GM12873 (cell line): ENCODE results near the gene CLDND2.

Source experiments
- TF ChIP-seq, protein P1 (sequence below): IDR thresholded peaks from 2 replicates; pipeline ENCODE4 v1.5.1; 2012; ENCODE audit warnings: low read depth, mild to moderate bottlenecking, moderate library complexity, low read length, control low read depth; ENCODE audit not compliant: insufficient read depth; ENCODE audit errors: missing control alignments

The CLDND2 gene

GRCh38 chr19:51389143-51389542 is 20.3 kb upstream of the CLDND2 start:
- TF ChIP-seq, protein P1, sequence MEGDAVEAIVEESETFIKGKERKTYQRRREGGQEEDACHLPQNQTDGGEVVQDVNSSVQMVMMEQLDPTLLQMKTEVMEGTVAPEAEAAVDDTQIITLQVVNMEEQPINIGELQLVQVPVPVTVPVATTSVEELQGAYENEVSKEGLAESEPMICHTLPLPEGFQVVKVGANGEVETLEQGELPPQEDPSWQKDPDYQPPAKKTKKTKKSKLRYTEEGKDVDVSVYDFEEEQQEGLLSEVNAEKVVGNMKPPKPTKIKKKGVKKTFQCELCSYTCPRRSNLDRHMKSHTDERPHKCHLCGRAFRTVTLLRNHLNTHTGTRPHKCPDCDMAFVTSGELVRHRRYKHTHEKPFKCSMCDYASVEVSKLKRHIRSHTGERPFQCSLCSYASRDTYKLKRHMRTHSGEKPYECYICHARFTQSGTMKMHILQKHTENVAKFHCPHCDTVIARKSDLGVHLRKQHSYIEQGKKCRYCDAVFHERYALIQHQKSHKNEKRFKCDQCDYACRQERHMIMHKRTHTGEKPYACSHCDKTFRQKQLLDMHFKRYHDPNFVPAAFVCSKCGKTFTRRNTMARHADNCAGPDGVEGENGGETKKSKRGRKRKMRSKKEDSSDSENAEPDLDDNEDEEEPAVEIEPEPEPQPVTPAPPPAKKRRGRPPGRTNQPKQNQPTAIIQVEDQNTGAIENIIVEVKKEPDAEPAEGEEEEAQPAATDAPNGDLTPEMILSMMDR = no peak

DNA sequence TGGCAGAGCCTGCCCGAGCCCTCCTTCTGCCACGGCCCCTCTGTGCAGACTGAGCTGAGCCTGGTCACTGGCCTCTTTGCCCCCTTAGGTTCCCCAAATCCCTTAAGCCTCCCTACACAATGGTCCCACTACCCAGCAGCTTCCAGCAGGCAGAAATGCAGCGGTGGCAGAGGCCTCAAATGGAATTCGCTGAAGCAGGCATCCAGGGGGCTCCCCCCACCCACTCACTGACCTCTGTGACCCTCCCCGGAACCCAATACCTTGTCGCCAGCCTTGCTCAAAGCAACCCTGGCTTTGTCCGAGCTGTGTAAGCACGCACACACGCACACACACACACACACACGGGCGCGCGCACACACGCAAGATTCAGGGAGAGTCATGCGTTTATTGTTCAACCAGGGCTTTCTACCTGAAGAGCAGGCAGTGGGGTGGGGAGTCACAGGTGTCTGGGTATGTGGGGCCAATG is 19.2 kb upstream of the CLDND2 start, which contains the start of gene LIM2:
Gene LIM2 (minus strand): TSS at position 51 of the 466 bp plus-strand sequence. CDS start 531 bp downstream, outside the sequence.
- TF ChIP-seq, protein P1 = no peak

DNA sequence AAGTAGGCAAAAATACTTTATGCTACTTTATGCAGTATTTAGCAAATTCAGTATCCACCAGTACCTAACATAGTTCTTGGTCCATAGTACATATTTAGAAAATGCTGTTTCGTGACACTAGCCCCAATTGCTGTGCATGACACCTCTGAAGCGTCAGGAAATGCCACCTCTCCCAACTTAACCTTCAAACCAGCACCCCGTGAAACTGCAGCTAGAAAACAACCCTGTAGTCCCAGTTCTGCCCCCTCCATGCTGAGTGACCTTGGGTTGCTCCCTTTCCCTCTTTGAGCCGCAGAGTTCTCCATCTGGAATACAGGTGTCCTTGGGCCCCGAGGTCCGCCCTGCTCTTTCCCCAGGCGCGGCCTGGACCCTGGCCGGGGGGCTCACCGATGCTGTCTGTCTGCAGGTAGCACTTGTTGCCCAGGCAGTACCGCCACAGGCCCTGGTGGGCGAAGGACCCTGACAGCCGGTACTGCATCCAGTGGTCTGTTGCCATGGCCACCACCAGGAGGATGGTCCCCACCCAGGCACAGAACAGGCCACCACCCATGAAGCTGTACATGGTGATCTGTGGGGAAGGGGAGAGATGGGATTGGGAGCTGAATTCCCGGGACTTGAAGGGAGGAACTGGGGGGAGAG is 18.2 kb upstream of the CLDND2 start:
- TF ChIP-seq, protein P1 = no peak

DNA sequence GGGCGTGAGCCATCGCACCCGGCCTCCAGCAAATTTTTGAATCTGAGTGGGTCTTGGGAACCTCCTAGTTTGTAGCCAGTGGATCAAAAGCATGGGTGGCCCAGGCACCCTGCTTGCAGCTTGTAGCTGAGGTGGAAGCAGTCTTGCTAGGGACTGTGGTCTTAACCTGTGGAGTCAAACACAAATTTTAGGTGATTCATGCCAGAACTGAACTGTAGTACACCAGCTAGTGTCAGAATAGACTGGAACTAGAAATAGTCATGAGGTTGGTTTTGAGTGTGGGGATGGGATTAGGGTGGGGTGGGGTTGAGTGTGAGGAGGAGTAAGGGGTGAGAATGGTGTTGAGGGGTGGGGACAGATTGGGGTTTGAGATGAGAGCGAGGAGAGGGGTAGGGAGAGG is 13.2 kb upstream of the CLDND2 start:
- TF ChIP-seq, protein P1 = no peak

DNA sequence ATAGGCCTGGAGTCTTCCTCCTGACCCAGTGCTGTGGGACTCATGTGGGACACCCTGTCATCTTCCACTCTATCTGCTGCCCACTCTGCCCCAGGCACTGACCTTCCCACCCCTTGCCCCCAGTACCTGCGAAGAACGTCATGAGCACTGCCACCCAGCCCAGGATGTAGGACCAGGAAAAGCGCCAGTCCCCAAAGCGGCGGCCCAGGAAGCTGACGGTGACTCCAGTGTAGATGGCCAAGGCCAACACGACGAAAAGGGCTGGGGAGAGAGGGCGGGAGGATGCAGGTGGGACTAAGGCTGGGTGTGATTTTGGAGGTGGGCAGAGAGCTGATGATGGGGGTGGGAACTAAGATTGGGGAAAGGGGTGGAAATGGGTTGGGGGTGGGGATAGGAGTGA is 11.6 kb upstream of the CLDND2 start:
- TF ChIP-seq, protein P1 = no peak

DNA sequence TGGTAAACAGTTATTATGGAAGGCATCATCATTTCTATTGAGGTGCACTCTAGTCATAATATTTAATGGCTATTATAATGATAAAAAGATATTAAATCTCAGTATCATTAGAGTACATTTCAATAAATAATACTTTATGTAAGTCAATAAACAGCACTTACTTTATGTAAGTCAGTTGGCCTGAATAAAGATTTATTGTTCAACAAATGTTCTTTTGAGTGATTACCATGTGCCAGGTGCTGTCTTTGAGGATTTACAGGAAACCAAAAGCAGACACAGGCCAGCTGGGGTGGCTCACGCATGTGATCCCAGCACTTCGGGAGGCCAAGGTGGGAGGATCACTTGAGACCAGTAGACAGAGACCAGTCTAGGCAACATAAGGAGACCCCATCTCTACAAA is 8.6 kb upstream of the CLDND2 start:
- TF ChIP-seq, protein P1 = no peak

DNA sequence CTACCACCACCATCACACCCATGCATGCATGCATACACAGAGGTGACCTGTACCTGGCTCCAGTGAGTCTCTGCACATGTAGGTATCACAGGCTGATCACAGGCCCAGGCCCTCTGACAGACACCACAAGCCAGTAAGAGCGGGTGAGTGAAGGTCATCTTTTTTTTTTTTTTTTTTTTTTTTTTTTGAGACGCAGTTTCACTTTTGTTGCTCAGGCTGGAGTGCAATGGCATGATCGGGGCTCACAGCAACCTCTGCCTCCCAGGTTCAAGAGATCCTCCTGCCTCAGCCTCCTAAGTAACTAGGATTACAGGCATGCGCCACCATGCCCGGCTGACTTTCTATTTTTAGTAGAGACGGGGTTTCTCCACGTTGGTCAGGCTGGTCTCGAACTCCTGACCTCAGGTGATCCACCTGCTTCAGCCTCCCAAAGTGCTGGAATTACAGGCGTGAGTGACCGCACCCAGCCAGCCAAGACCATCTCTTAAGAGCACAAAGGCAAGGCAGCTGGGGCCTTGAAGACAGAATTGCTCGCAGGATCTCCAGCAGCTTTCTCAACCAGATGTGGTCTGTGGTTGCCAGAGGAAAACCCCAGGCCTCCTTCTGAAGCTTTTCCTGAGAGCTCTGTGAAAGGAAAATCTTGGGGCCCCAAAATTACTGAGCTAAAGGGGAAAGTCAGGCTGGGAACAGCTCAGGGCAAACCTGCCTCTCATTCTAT is 6.9 kb upstream of the CLDND2 start:
- TF ChIP-seq, protein P1 = no peak
